H7 (cell line): ENCODE measurements around the gene TRMT10A. TPM values are rescaled to one million over a fixed set of nuclear protein-coding genes. Genes with fewer than 3 reads are reported as not detected.

Experiments used
- DNase-seq: peaks from one replicate; pipeline ENCODE4 v3.0.0; 2012
- H3K27me3 ChIP-seq: 2 replicates; pipeline ENCODE4 v1.6.0; 2011; ENCODE audit warnings: mild to moderate bottlenecking, low read length; ENCODE audit not compliant: control insufficient read depth, insufficient read depth
- H3K36me3 ChIP-seq: replicated peaks from 2 replicates; pipeline ENCODE4 v1.5.1; 2011; ENCODE audit warnings: low read length; ENCODE audit not compliant: control insufficient read depth, insufficient read depth
- H3K4me3 ChIP-seq: 2 replicates; pipeline ENCODE4 v1.5.1; 2011; ENCODE audit warnings: low read depth, mild to moderate bottlenecking, control low read depth, low read length, moderate library complexity; ENCODE audit not compliant: insufficient read depth
- total RNA-seq: library from RNA; depleted of rRNA; stranded (reverse); fragments of >200 nt; shearing (Covaris generic); gene quantifications from 2 replicates; pipeline ENCODE4 v1.2.3, GENCODE V29; 2014; rRNA removed

TRMT10A gene
- total RNA-seq, 1 experiment from 2014 or later: 3.8 TPM

- Histone ChIP-seq H3K36me3 (no peaks in the 10 kb centered on the region), H3K27me3 (no peaks in the 10 kb centered on the region), H3K4me3 (no peak overlapping the region)
- DNase-seq: no peak
Observed at GRCh38 chr4:99518601-99519295, 45.1 kb downstream of the TRMT10A start.

GRCh38 chr4:99510721-99511120 lies 53.1 kb downstream of the TRMT10A start, which contains the start of gene C4orf17:
C4orf17 (plus strand) TSS chr4:99511021; CDS start chr4:99513082, 2,061 bp downstream.
- Histone ChIP-seq H3K4me3 (no peak within 1 kb of the TSS), H3K27me3 (no peaks in the 10 kb centered on the region), H3K36me3 (no peaks in the 10 kb centered on the region)
- DNase-seq: no peak

- Histone ChIP-seq H3K4me3 (no peak overlapping the region), H3K27me3 (no peaks in the 10 kb centered on the region)
- DNase-seq: no peak
Observed at GRCh38 chr4:99507762-99508161, 56.1 kb downstream of the TRMT10A start.

GRCh38 chr4:99507349-99507748 lies 56.5 kb downstream of the TRMT10A start:
- no peak for DNase-seq
- Histone ChIP-seq H3K4me3 (no peak overlapping the region), H3K36me3 (no peaks in the 10 kb centered on the region), H3K27me3 (no peaks in the 10 kb centered on the region)

More at GRCh38 chr4:99507762-99508161, 56.1 kb downstream of the TRMT10A start:
- no peaks in the 10 kb centered on the region for H3K36me3 ChIP-seq

- no peak for DNase-seq
- no peaks in the 10 kb centered on the region for H3K36me3 ChIP-seq
- no peaks in the 10 kb centered on the region for H3K27me3 ChIP-seq
- no peak overlapping the region for H3K4me3 ChIP-seq
Observed at GRCh38 chr4:99506781-99507180, 57.1 kb downstream of the TRMT10A start.

GRCh38 chr4:99504804-99505502 lies 58.9 kb downstream of the TRMT10A start:
- Histone ChIP-seq H3K27me3 (no peaks in the 10 kb centered on the region), H3K4me3 (no peak overlapping the region), H3K36me3 (no peaks in the 10 kb centered on the region)
- no peak for DNase-seq

Other genes starting within 250 kb of the TRMT10A start
- gene ADH1B, start 242.6 kb downstream of the TRMT10A start, total RNA-seq: not detected in 2 replicates
- not detected in 2 replicates for gene ADH1C, start 211.3 kb downstream of the TRMT10A start, total RNA-seq
- not detected in 2 replicates for gene ADH7, start 128.7 kb downstream of the TRMT10A start, total RNA-seq
- gene C4orf17, start 53.0 kb downstream of the TRMT10A start, total RNA-seq: not detected in 2 replicates
- 0.04 and 0.14 TPM in 2 replicates for gene MTTP, start 10.8 kb upstream of the TRMT10A start, total RNA-seq
- gene C4orf54, start 93.8 kb upstream of the TRMT10A start, total RNA-seq: not detected in 2 replicates